Liver (tissue), 9 donors: ENCODE data around the gene TECPR1. TPM values are rescaled to one million over a fixed set of nuclear protein-coding genes. Genes with fewer than 3 reads are reported as not detected.

Experiments
- DNase-seq: peaks from one replicate; pipeline ENCODE4 v3.0.0-alpha.2; 2017; ENCODE audit warnings: low spot score
- H3K27ac ChIP-seq, 2 donors: one replicate each; pipeline ENCODE4 v1.7.0; 2013; ENCODE audit warnings: inconsistent platforms in 2 of 2, low read length in 2 of 2, control low read depth in 1 of 2, low read depth in 1 of 2, mild to moderate bottlenecking in 1 of 2
- H3K27me3 ChIP-seq, 4 donors: one replicate each; pipeline versions ENCODE4 v1.6.1 to v1.7.0; 2013; ENCODE audit warnings: low read length in 3 of 4, inconsistent platforms in 1 of 4, mild to moderate bottlenecking in 1 of 4, moderate library complexity in 1 of 4; ENCODE audit not compliant: control insufficient read depth in 4 of 4, insufficient read depth in 4 of 4
- H3K36me3 ChIP-seq, 4 donors: one replicate each; pipeline versions ENCODE4 v1.6.1 to v1.7.0; 2013; ENCODE audit warnings: low read length in 3 of 4, mild to moderate bottlenecking in 3 of 4, low read depth in 1 of 4, moderate library complexity in 1 of 4; ENCODE audit not compliant: control insufficient read depth in 4 of 4, insufficient read depth in 3 of 4
- H3K4me1 ChIP-seq, 4 donors: one replicate each; pipeline versions ENCODE4 v1.6.1 to v1.7.0; 2013; ENCODE audit warnings: low read length in 3 of 4, mild to moderate bottlenecking in 3 of 4, moderate library complexity in 1 of 4; ENCODE audit not compliant: control insufficient read depth in 4 of 4, insufficient read depth in 4 of 4
- H3K4me3 ChIP-seq, 3 donors: one replicate each; pipeline versions ENCODE4 v1.6.1 to v1.7.0; 2013; ENCODE audit warnings: low read length in 3 of 3, control low read depth in 1 of 3, low read depth in 1 of 3, mild to moderate bottlenecking in 1 of 3
- H3K9ac ChIP-seq, 2 donors: one replicate each; pipeline ENCODE4 v1.7.0; 2013; ENCODE audit warnings: low read length in 2 of 2, mild to moderate bottlenecking in 2 of 2, moderate library complexity in 2 of 2, control low read depth in 1 of 2, low read depth in 1 of 2
- H3K9me3 ChIP-seq, 4 donors: one replicate each; pipeline versions ENCODE4 v1.6.1 to v1.7.0; 2013; ENCODE audit warnings: low read length in 3 of 4; ENCODE audit not compliant: control insufficient read depth in 4 of 4
- ATF3 ChIP-seq: IDR thresholded peaks from 2 replicates; pipeline ENCODE4 v1.6.1; 2016; ENCODE audit warnings: antibody characterized with exemption
- CTCF ChIP-seq: fragments of 150-350 bp; IDR thresholded peaks from 2 replicates; pipeline ENCODE4 v1.5.1; 2017; ENCODE audit warnings: improper control_type of control experiment, low read depth, low read length; ENCODE audit not compliant: missing input control
- EGR1 ChIP-seq, 2 donors: IDR thresholded peaks; 2 replicates each; pipeline ENCODE4 v1.6.1; 2016 to 2018; ENCODE audit warnings: antibody characterized with exemption in 2 of 2, low read depth in 2 of 2
- FOXA1 ChIP-seq: IDR thresholded peaks from 2 replicates; pipeline ENCODE4 v1.6.1; 2016; ENCODE audit warnings: antibody characterized with exemption
- FOXA2 ChIP-seq: IDR thresholded peaks from 2 replicates; pipeline ENCODE4 v1.6.1; 2016; ENCODE audit warnings: antibody characterized with exemption
- GABPA ChIP-seq, 2 donors: IDR thresholded peaks in 1 of 2; conservative IDR thresholded peaks in 1 of 2; 2 replicates each; pipeline ENCODE4 v1.6.1; 2016; ENCODE audit warnings: antibody characterized with exemption in 2 of 2, mild to moderate bottlenecking in 1 of 2, moderate library complexity in 1 of 2
- HNF4A ChIP-seq, 2 donors: conservative IDR thresholded peaks; 2 replicates each; pipeline ENCODE4 v1.6.1; 2016; ENCODE audit warnings: antibody characterized with exemption in 2 of 2, mild to moderate bottlenecking in 2 of 2
- HNF4G ChIP-seq: IDR thresholded peaks from 2 replicates; pipeline ENCODE4 v1.6.1; 2016; ENCODE audit warnings: antibody characterized with exemption
- JUND ChIP-seq, 2 donors: IDR thresholded peaks; 2 replicates each; pipeline ENCODE4 v1.6.1; 2016; ENCODE audit warnings: antibody characterized with exemption in 2 of 2
- NR2F2 ChIP-seq: IDR thresholded peaks from 2 replicates; pipeline ENCODE4 v1.6.1; 2016; ENCODE audit warnings: antibody characterized with exemption
- RAD21 ChIP-seq, 2 donors: IDR thresholded peaks; 2 replicates each; pipeline ENCODE4 v1.6.1; 2016; ENCODE audit warnings: antibody characterized with exemption in 2 of 2, mild to moderate bottlenecking in 2 of 2
- REST ChIP-seq: IDR thresholded peaks from 2 replicates; pipeline ENCODE4 v1.6.1; 2016; ENCODE audit warnings: antibody characterized with exemption, mild to moderate bottlenecking
- RXRA ChIP-seq, 2 donors: IDR thresholded peaks; 2 replicates each; pipeline ENCODE4 v1.6.1; 2017 to 2018; ENCODE audit warnings: antibody characterized with exemption in 2 of 2, mild to moderate bottlenecking in 1 of 2
- SP1 ChIP-seq: IDR thresholded peaks from 2 replicates; pipeline ENCODE4 v1.6.1; 2018; ENCODE audit warnings: antibody characterized with exemption, mild to moderate bottlenecking
- TAF1 ChIP-seq: conservative IDR thresholded peaks from 2 replicates; pipeline ENCODE4 v1.6.1; 2016; ENCODE audit warnings: antibody characterized with exemption, mild to moderate bottlenecking
- YY1 ChIP-seq: IDR thresholded peaks from 2 replicates; pipeline ENCODE4 v1.6.1; 2016; ENCODE audit warnings: antibody characterized with exemption, mild to moderate bottlenecking
- ZBTB33 ChIP-seq: IDR thresholded peaks from 2 replicates; pipeline ENCODE4 v1.6.1; 2016; ENCODE audit warnings: antibody characterized with exemption
- WGBS: extraction: QIAGEN DNeasy Blood & Tissue Kit; methylation state at CpG from one replicate; pipeline ENCODE4 v1.1.7; 2013; 5-methylcytosine and 5-hydroxymethylcytosine counted together
- polyA plus RNA-seq, 2 donors: library from polyadenylated mRNA; stranded (reverse) in 1 of 2; unstranded in 1 of 2; fragments of 200-250 nt in 1 of 2; fragments of >200 nt in 1 of 2; fragmentation: Nextera tagmentation in 1 of 2; extraction: Ambion mirVana in 1 of 2; gene quantifications; one replicate each; pipeline versions ENCODE4 v1.2.1 to v1.2.3, GENCODE V29; 2013 to 2015
- total RNA-seq, 2 donors: library from RNA; depleted of rRNA; stranded (reverse); fragments of >200 nt; gene quantifications; one replicate each; pipeline ENCODE4 v1.2.3, GENCODE V29; 2014
- TF ChIP-seq, protein P1 (sequence below): IDR thresholded peaks from 2 replicates; pipeline ENCODE4 v1.6.1; 2016; ENCODE audit warnings: antibody characterized with exemption
- donor health status: healthy.
- donor health status: healthy.
- donor health status: healthy.
- donor health status: healthy.
- donor health status: healthy.

Gene TECPR1
- total and polyA plus RNA-seq, 4 donors, result 3.3 to 16.3 (median 7.8) TPM

- peaks cover 4 to 12% (median 10%) of the 10 kb centered on the region in 4 donors for H3K36me3 ChIP-seq
- no peak overlapping the region for H3K4me3 ChIP-seq
- peaks cover 29 to 55% (median 42%) of the 10 kb centered on the region in 4 donors for H3K4me1 ChIP-seq
- peak overlapping the region; percentile 13 to 22 for H3K27ac ChIP-seq
- H3K27me3 ChIP-seq, result no peaks in the 10 kb centered on the region
- H3K9me3 ChIP-seq, result no peaks in the 10 kb centered on the region
- TF ChIP-seq SP1 (no peak), GABPA (IDR thresholded peaks at IDR 0.05 in 1 of 2, conservative IDR thresholded peaks at IDR 0.05 in 1 of 2) (no peak)
- 70% methylated on average over 12 of the region's 12 CpGs for WGBS
- no peak for DNase-seq
- H3K9ac ChIP-seq, result no peak overlapping the region
Measured at GRCh38 chr7:98288064-98288823, 36.2 kb upstream of the TECPR1 start.

GRCh38 chr7:98287486-98287959 is 35.5 kb upstream of the TECPR1 start:
- Histone ChIP-seq H3K4me3 (no peak overlapping the region), H3K27me3 (no peaks in the 10 kb centered on the region), H3K36me3 (peaks cover 0 to 12% (median 7%) of the 10 kb centered on the region in 4 donors), H3K9ac (no peak overlapping the region), H3K4me1 (peaks cover 34 to 62% (median 47%) of the 10 kb centered on the region in 4 donors), H3K9me3 (no peaks in the 10 kb centered on the region), H3K27ac (peak overlapping the region in 1 of 2 donors; percentile 22)
- peak; percentile 62 for DNase-seq
- TF ChIP-seq FOXA1 (no peak), SP1 (no peak), GABPA (IDR thresholded peaks at IDR 0.05 in 1 of 2, conservative IDR thresholded peaks at IDR 0.05 in 1 of 2) (no peak), CTCF (no peak), EGR1 (IDR thresholded peaks at IDR 0.05; ENCODE audit: low read depth in 2 of 2) (no peak), RAD21 (IDR thresholded peaks at IDR 0.05) (no peak), TAF1 (no peak), YY1 (no peak), REST (no peak), NR2F2 (no peak), FOXA2 (no peak), JUND (IDR thresholded peaks at IDR 0.05) (no peak), HNF4A (conservative IDR thresholded peaks at IDR 0.05) (no peak), ATF3 (no peak), ZBTB33 (no peak), HNF4G (no peak), RXRA (IDR thresholded peaks at IDR 0.05) (no peak)
- TF ChIP-seq, protein P1, sequence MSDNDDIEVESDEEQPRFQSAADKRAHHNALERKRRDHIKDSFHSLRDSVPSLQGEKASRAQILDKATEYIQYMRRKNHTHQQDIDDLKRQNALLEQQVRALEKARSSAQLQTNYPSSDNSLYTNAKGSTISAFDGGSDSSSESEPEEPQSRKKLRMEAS, result no peak
- WGBS, result 70% methylated on average over 14 of the region's 14 CpGs
